OCI-LY7 (cell line): Measurements from ENCODE around the gene LDLRAD4. TPM values are rescaled to one million over a fixed set of nuclear protein-coding genes. Genes with fewer than 3 reads are reported as not detected.

ENCODE experiments used
- BruUV-seq: library from RNA; stranded (reverse); fragments of 400-500 nt; replicated peaks from 2 replicates; lab custom pipeline; 2021; lab: Mats Ljungman, UMichigan
- CTCF ChIA-PET: fragments of 300-600 bp; sonication (Branson Sonifier 250); formaldehyde crosslinking; loops from one replicate; lab custom pipeline; 2022; ENCODE audit warnings: antibody characterized with exemption; ENCODE audit not compliant: unreplicated experiment; lab: Charles Lee
- POLR2A ChIA-PET: fragments of 300-600 bp; sonication (Branson Sonifier 250); formaldehyde crosslinking; loops from one replicate; lab custom pipeline; 2022; ENCODE audit warnings: antibody characterized with exemption; lab: Charles Lee
- DNase-seq: peaks from one replicate; pipeline ENCODE4 v3.0.0-alpha.2; 2015; ENCODE audit warnings: low spot score
- H2AFZ ChIP-seq: fragments of 200-600 bp; sonication (generic), shearing (Covaris generic); 2 replicates; pipeline ENCODE4 v1.6.1; 2014; ENCODE audit warnings: mild to moderate bottlenecking, antibody characterized with exemption, low read length, moderate library complexity
- H3K27ac ChIP-seq: fragments of 200-600 bp; sonication (generic); 2 replicates; pipeline ENCODE4 v1.5.1; 2014; ENCODE audit warnings: mixed run types, low read depth, mild to moderate bottlenecking, moderate library complexity, low read length, inconsistent platforms; ENCODE audit not compliant: poor library complexity, severe bottlenecking
- H3K36me3 ChIP-seq: fragments of 200-600 bp; sonication (generic); 2 replicates; pipeline ENCODE4 v1.6.1; 2014; ENCODE audit warnings: mild to moderate bottlenecking, antibody characterized with exemption, low read length, moderate library complexity, mixed read lengths; ENCODE audit not compliant: insufficient read depth
- H3K4me1 ChIP-seq: fragments of 200-600 bp; sonication (generic); 2 replicates; pipeline ENCODE4 v1.5.1; 2014; ENCODE audit warnings: mild to moderate bottlenecking, low read length; ENCODE audit not compliant: insufficient read depth, poor library complexity, severe bottlenecking
- H3K4me2 ChIP-seq: fragments of 200-600 bp; sonication (generic); 2 replicates; pipeline ENCODE4 v1.6.1; 2014; ENCODE audit warnings: mild to moderate bottlenecking, low read length
- H3K4me3 ChIP-seq: fragments of 200-600 bp; sonication (generic); 2 replicates; pipeline ENCODE4 v1.5.1; 2014; ENCODE audit warnings: mild to moderate bottlenecking, low read depth, low read length; ENCODE audit not compliant: poor library complexity, severe bottlenecking
- H3K79me2 ChIP-seq: fragments of 200-600 bp; sonication (generic); 2 replicates; pipeline ENCODE4 v1.6.1; 2016; ENCODE audit warnings: low read depth, mild to moderate bottlenecking, low read length, moderate library complexity, mixed read lengths; ENCODE audit not compliant: insufficient read depth
- H3K9me2 ChIP-seq: fragments of 200-600 bp; sonication (generic); 2 replicates; pipeline ENCODE4 v1.6.1; 2016; ENCODE audit warnings: mild to moderate bottlenecking, low read length, mixed read lengths; ENCODE audit not compliant: insufficient read depth
- H3K9me3 ChIP-seq: fragments of 200-600 bp; sonication (generic); 2 replicates; pipeline ENCODE4 v1.6.1; 2014; ENCODE audit warnings: mild to moderate bottlenecking, mixed run types, low read length, mixed read lengths
- H4K20me1 ChIP-seq: fragments of 200-600 bp; sonication (generic); 2 replicates; pipeline ENCODE4 v1.6.1; 2014; ENCODE audit warnings: mild to moderate bottlenecking, antibody characterized with exemption, low read length, moderate library complexity, mixed read lengths; ENCODE audit not compliant: insufficient read depth
- CTCF ChIP-seq: fragments of 200-600 bp; sonication (generic); conservative IDR thresholded peaks from 2 replicates; pipeline ENCODE4 v1.5.1; 2014; ENCODE audit warnings: mild to moderate bottlenecking, antibody characterized with exemption, low read length, moderate library complexity, mixed read lengths
- EZH2phosphoT487 ChIP-seq: fragments of 200-600 bp; sonication (generic); IDR thresholded peaks from 2 replicates; pipeline ENCODE4 v1.6.1; 2018; ENCODE audit warnings: low read depth, borderline replicate concordance, mild to moderate bottlenecking, mixed run types, antibody characterized with exemption, low read length, moderate library complexity, mixed read lengths
- intact Hi-C: fragments of 100-400 bp; cut with micrococcal nuclease; formaldehyde crosslinking; loops from one replicate; pipeline ENCODE4 v1.10.0; 2022; ENCODE audit not compliant: unreplicated experiment
- total RNA-seq, 2 experiments: library from RNA; depleted of rRNA in 1 of 2; stranded (reverse); fragments of >200 nt in 1 of 2; shearing (Covaris generic) in 1 of 2; gene quantifications; 2 replicates each; pipeline ENCODE4 v1.2.3, GENCODE V29; 2014 to 2022

Gene LDLRAD4
- total RNA-seq, 2 experiments from 2014 or later, result 26.2 to 43.8 TPM

DNA sequence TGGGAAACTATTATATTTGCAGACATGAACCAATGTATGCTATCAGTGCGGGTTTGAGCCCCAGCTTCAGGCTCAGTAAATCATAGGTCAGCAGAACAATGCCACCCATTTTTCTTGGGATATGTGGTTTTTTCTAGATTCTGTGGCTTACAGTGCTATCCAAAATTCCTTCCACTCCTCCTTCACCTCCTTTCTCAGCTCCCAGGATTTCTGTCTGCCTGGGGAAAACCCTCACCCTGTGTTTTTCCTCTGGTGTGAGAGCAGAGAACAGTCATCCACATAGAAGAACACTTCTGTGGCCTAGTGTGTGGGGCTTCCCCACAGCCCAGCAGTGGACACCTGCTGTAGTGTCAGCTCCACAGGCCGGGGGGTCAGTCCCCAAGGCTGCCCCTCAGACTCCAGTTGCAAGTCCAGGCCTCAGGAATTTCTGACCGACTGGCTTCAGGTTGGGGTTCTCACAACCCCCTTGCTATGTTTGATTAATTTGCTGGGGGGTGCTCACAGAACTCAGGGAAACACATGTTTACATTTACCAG is 238.2 kb downstream of the LDLRAD4 start:
- Histone ChIP-seq H3K36me3 (no peaks in the 10 kb centered on the region), H4K20me1 (no peaks in the 10 kb centered on the region), H3K27ac (no peak overlapping the region), H3K79me2 (no peaks in the 10 kb centered on the region), H3K4me2 (peak overlapping the region; percentile 49; the same call in 1 of the 2 replicates), H3K4me3 (no peak overlapping the region), H2AFZ (no peak overlapping the region), H3K9me2 (no peaks in the 10 kb centered on the region), H3K4me1 (peaks cover 26% of the 10 kb centered on the region), H3K9me3 (no peaks in the 10 kb centered on the region)
- TF ChIP-seq CTCF (no peak), EZH2phosphoT487 (no peak)
- no TSS peak for BruUV-seq
- intact Hi-C loops, result no loop called here
- DNase-seq, result no peak
- CTCF ChIA-PET, result no interaction called here
- POLR2A ChIA-PET, result no interaction called here

GRCh38 chr18:13457327-13457726 is 238.8 kb downstream of the LDLRAD4 start:
- ChIA-PET POLR2A (no interaction called here), CTCF (no interaction called here)
- Histone ChIP-seq H3K36me3 (no peaks in the 10 kb centered on the region), H3K4me3 (no peak overlapping the region), H3K9me3 (no peaks in the 10 kb centered on the region), H3K27ac (no peak overlapping the region), H2AFZ (no peak overlapping the region), H4K20me1 (no peaks in the 10 kb centered on the region), H3K79me2 (no peaks in the 10 kb centered on the region), H3K9me2 (no peaks in the 10 kb centered on the region), H3K4me2 (no peak overlapping the region), H3K4me1 (peaks cover 28% of the 10 kb centered on the region)
- intact Hi-C loops, result no loop called here
- no TSS peak for BruUV-seq
- DNase-seq, result no peak
- TF ChIP-seq EZH2phosphoT487 (no peak), CTCF (no peak)

- H3K36me3 ChIP-seq, result no peaks in the 10 kb centered on the region; the same call in 1 of the 2 replicates
- intact Hi-C loops, result no loop called here
- BruUV-seq, result no TSS peak
- H3K27ac ChIP-seq, result no peak overlapping the region
- H3K4me2 ChIP-seq, result no peak overlapping the region
- H3K9me3 ChIP-seq, result no peaks in the 10 kb centered on the region
- no peaks in the 10 kb centered on the region for H3K9me2 ChIP-seq
- H4K20me1 ChIP-seq, result no peaks in the 10 kb centered on the region
- H3K4me3 ChIP-seq, result no peak overlapping the region
- H3K4me1 ChIP-seq, result peaks cover 40% of the 10 kb centered on the region
- ChIA-PET CTCF (no interaction called here), POLR2A (no interaction called here)
- H3K79me2 ChIP-seq, result peaks cover 11% of the 10 kb centered on the region; the same call in 1 of the 2 replicates
- DNase-seq, result no peak
- TF ChIP-seq EZH2phosphoT487 (no peak), CTCF (no peak)
- no peak overlapping the region for H2AFZ ChIP-seq
Observed at GRCh38 chr18:13460946-13461345, 242.4 kb downstream of the LDLRAD4 start.
